ENCODE data around the gene PMEL.

DNA sequence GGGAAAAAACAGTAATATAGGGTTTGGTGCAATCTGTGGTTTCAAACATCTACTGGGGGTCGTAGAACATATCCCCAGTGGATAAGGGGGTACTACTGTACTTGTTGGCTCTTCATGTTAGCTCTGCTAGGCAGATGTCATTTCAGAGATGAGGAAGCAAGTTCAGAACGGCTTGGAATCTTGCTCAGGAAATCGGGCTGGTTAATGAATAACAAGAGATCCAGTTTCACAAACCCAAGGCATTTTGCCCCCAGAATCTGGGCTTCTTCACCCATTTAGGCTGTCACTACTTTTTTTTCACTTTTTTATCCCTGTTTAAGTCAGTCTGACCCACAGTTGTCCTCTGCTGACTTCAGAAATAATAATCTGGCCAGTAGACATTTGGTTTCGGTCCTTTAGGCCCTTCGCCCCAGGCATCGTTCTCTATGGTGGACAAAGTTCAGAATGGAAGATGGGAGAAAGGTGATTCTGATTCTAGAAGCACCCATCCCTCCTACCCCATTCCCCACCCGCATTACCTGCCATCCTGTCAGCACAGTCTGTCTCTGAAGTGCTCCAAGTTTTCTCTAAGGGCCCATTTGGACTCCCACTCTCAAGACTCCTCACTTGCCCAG is 35.8 kb upstream of the PMEL start:
- TF ChIP-seq, protein P1, sequence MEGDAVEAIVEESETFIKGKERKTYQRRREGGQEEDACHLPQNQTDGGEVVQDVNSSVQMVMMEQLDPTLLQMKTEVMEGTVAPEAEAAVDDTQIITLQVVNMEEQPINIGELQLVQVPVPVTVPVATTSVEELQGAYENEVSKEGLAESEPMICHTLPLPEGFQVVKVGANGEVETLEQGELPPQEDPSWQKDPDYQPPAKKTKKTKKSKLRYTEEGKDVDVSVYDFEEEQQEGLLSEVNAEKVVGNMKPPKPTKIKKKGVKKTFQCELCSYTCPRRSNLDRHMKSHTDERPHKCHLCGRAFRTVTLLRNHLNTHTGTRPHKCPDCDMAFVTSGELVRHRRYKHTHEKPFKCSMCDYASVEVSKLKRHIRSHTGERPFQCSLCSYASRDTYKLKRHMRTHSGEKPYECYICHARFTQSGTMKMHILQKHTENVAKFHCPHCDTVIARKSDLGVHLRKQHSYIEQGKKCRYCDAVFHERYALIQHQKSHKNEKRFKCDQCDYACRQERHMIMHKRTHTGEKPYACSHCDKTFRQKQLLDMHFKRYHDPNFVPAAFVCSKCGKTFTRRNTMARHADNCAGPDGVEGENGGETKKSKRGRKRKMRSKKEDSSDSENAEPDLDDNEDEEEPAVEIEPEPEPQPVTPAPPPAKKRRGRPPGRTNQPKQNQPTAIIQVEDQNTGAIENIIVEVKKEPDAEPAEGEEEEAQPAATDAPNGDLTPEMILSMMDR (IDR thresholded peaks at IDR 0.05), result no peak
- no peak for TF ChIP-seq POLR2A (IDR thresholded peaks at IDR 0.05)
